Measurements from ENCODE around the gene NAA16.
"Not testable (repeated sequence)": the region's sequence is repeated elsewhere in the genome, so short reads cannot be mapped to it uniquely, and the experiment has no call there.

Gene NAA16

DNA sequence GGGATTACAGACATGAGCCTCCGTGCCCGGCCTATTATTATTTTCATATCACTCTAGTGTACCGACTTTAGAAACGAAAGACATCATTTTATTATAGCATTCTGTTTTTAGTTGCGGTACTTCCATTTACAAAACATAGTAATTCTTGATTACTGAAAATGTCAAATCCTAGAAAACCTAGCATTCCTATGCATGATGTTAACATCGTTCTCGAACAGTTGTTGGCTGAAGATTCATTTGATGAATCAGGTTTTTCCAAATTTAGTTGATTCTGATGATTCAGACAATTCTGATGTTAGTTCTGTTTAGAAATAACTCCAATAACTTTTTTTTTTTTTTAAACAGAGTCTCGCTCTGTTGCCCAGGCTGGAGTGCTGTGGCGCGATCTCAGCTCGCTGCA, 36.2 kb upstream of the NAA16 start:
- no peak overlapping the region for H3K4me3 ChIP-seq (ENCODE audit: control insufficient read depth in 1 of 7, extremely low read depth in 1 of 7, insufficient read depth in 4 of 7, low read depth in 2 of 7, low read length in 6 of 7)
- no peak for DNase-seq
- POLR2A ChIA-PET = no interaction called here
- H3K4me1 ChIP-seq (ENCODE audit: control extremely low read depth in 1 of 4, control insufficient read depth in 4 of 4, insufficient read depth in 4 of 4, low read length in 3 of 4) = no peaks in the 10 kb centered on the region
- H3K9me3 ChIP-seq (ENCODE audit: control extremely low read depth in 1 of 5, control insufficient read depth in 4 of 5, insufficient read depth in 2 of 5, low read depth in 1 of 5, low read length in 4 of 5) = no peaks in the 10 kb centered on the region
- CTCF ChIA-PET = no interaction called here
- H3K36me3 ChIP-seq (ENCODE audit: control insufficient read depth in 4 of 4, insufficient read depth in 4 of 4, low read length in 3 of 4) = no peaks in the 10 kb centered on the region
- no peak overlapping the region for H3K27ac ChIP-seq (ENCODE audit: insufficient read depth in 1 of 2, low read depth in 1 of 2, low read length in 2 of 2, poor library complexity in 1 of 2, severe bottlenecking in 2 of 2)
- no peaks in the 10 kb centered on the region for H3K27me3 ChIP-seq (replicated peaks in 2 of 5; ENCODE audit: control insufficient read depth in 4 of 5, insufficient read depth in 5 of 5, low read length in 4 of 5)
- WGBS (ENCODE audit: insufficient coverage) = 97% methylated on average over 11 of the region's 11 CpGs

- Histone ChIP-seq H3K4me1 (ENCODE audit: control extremely low read depth in 1 of 4, control insufficient read depth in 4 of 4, insufficient read depth in 4 of 4, low read length in 3 of 4) (no peaks in the 10 kb centered on the region), H3K36me3 (ENCODE audit: control insufficient read depth in 4 of 4, insufficient read depth in 4 of 4, low read length in 3 of 4) (no peaks in the 10 kb centered on the region), H3K9me3 (ENCODE audit: control extremely low read depth in 1 of 5, control insufficient read depth in 4 of 5, insufficient read depth in 2 of 5, low read depth in 1 of 5, low read length in 4 of 5) (no peaks in the 10 kb centered on the region), H3K4me3 (ENCODE audit: control insufficient read depth in 1 of 7, extremely low read depth in 1 of 7, insufficient read depth in 4 of 7, low read depth in 2 of 7, low read length in 6 of 7) (no peak overlapping the region), H3K27me3 (replicated peaks in 2 of 5; ENCODE audit: control insufficient read depth in 4 of 5, insufficient read depth in 5 of 5, low read length in 4 of 5) (no peaks in the 10 kb centered on the region), H3K27ac (ENCODE audit: insufficient read depth in 1 of 2, low read depth in 1 of 2, low read length in 2 of 2, poor library complexity in 1 of 2, severe bottlenecking in 2 of 2) (no peak overlapping the region)
- ChIA-PET CTCF (no interaction called here), POLR2A (no interaction called here)
- DNase-seq = no peak
Measured at GRCh38 chr13:41276824-41277223, 34.2 kb upstream of the NAA16 start.

DNA sequence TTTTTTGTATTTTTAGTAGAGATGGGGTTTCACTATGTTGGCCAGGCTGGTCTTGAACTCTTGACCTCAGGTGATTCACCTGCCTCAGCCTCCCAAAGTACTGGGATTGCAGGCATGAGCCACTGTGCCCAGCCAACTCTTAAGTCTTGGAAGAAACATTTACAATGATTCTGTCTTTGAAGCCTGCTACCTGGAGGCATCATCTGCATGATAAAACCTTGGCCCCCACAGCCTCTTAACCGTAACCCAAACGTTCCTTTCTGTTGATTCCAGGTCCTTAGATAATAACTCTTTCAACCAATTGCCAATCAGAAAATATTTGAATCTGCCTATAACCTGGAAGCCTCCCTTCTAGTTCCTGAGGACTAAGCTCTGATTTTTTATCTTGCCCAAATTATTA, 31.9 kb upstream of the NAA16 start:
- POLR2A ChIA-PET; H3K4me1 ChIP-seq (ENCODE audit: control extremely low read depth in 1 of 4, control insufficient read depth in 4 of 4, insufficient read depth in 4 of 4, low read length in 3 of 4); H3K27me3 ChIP-seq (replicated peaks in 2 of 5; ENCODE audit: control insufficient read depth in 4 of 5, insufficient read depth in 5 of 5, low read length in 4 of 5); DNase-seq; H3K27ac ChIP-seq (ENCODE audit: insufficient read depth in 1 of 2, low read depth in 1 of 2, low read length in 2 of 2, poor library complexity in 1 of 2, severe bottlenecking in 2 of 2); H3K9me3 ChIP-seq (ENCODE audit: control extremely low read depth in 1 of 5, control insufficient read depth in 4 of 5, insufficient read depth in 2 of 5, low read depth in 1 of 5, low read length in 4 of 5); H3K4me3 ChIP-seq (ENCODE audit: control insufficient read depth in 1 of 7, extremely low read depth in 1 of 7, insufficient read depth in 4 of 7, low read depth in 2 of 7, low read length in 6 of 7); H3K36me3 ChIP-seq (ENCODE audit: control insufficient read depth in 4 of 4, insufficient read depth in 4 of 4, low read length in 3 of 4); CTCF ChIA-PET: not testable (repeated sequence)
- WGBS (ENCODE audit: insufficient coverage) = 80% methylated on average over 2 of the region's 2 CpGs

GRCh38 chr13:41282129-41282571, 28.9 kb upstream of the NAA16 start:
- H3K36me3 ChIP-seq (ENCODE audit: control insufficient read depth in 4 of 4, insufficient read depth in 4 of 4, low read length in 3 of 4) = no peaks in the 10 kb centered on the region
- no peaks in the 10 kb centered on the region for H3K27me3 ChIP-seq (replicated peaks in 2 of 5; ENCODE audit: control insufficient read depth in 4 of 5, insufficient read depth in 5 of 5, low read length in 4 of 5)
- CTCF ChIA-PET = no interaction called here
- no peak overlapping the region for H3K4me3 ChIP-seq (ENCODE audit: control insufficient read depth in 1 of 7, extremely low read depth in 1 of 7, insufficient read depth in 4 of 7, low read depth in 2 of 7, low read length in 6 of 7)
- DNase-seq = peak in 1 of 3 donors; percentile 6
- 81% methylated on average over 4 of the region's 5 CpGs for WGBS (ENCODE audit: insufficient coverage)
- H3K27ac ChIP-seq (ENCODE audit: insufficient read depth in 1 of 2, low read depth in 1 of 2, low read length in 2 of 2, poor library complexity in 1 of 2, severe bottlenecking in 2 of 2) = no peak overlapping the region
- no peaks in the 10 kb centered on the region for H3K9me3 ChIP-seq (ENCODE audit: control extremely low read depth in 1 of 5, control insufficient read depth in 4 of 5, insufficient read depth in 2 of 5, low read depth in 1 of 5, low read length in 4 of 5)
- POLR2A ChIA-PET = no interaction called here
- H3K4me1 ChIP-seq (ENCODE audit: control extremely low read depth in 1 of 4, control insufficient read depth in 4 of 4, insufficient read depth in 4 of 4, low read length in 3 of 4) = no peaks in the 10 kb centered on the region

DNA sequence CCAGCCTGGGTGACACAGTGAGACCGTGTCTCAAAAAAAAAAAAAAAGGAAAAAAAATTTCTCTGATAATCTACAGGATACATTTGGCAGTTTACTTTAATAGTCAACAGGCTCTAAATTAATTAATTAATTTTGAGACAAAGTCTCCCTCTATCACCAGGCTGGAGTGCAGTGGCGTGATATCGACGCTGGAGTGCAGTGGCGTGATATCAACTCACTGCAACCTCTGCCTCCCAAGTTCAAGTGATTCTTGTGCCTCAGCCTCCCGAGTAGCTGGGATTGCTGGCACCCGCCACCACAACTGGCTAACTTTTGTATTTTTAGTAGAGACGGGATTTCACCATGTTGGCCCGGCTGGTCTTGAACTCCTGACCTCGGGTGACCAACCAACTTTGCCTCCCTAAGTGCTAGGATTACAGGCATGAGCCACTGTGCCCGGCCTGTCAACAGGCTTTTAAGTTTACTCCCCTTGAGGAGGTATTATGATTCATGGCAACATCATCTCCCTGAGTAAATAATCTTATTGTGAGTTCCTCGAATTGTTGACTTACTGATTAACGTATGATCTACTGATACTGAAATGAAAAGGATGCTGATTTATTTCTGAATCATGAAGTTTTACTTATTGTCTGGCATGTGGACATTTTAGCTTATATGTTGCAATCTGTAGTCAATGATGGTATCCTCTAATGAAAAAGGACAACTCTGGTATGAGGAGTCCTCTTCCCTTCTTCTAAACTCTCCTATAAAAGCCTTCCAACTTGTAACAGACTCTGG, 26.4 kb upstream of the NAA16 start:
- DNase-seq = no peak
- WGBS (ENCODE audit: insufficient coverage) = 98% methylated on average over 11 of the region's 13 CpGs
- CTCF ChIA-PET = interaction anchor here (1.0 kb wide), 1 partner anchor 15 kb away, joined by 4 read pairs; no protein-coding TSS in a partner anchor
- Histone ChIP-seq H3K27me3 (replicated peaks in 2 of 5; ENCODE audit: control insufficient read depth in 4 of 5, insufficient read depth in 5 of 5, low read length in 4 of 5) (no peaks in the 10 kb centered on the region), H3K4me1 (ENCODE audit: control extremely low read depth in 1 of 4, control insufficient read depth in 4 of 4, insufficient read depth in 4 of 4, low read length in 3 of 4) (no peaks in the 10 kb centered on the region), H3K4me3 (ENCODE audit: control insufficient read depth in 1 of 7, extremely low read depth in 1 of 7, insufficient read depth in 4 of 7, low read depth in 2 of 7, low read length in 6 of 7) (no peak overlapping the region), H3K27ac (ENCODE audit: insufficient read depth in 1 of 2, low read depth in 1 of 2, low read length in 2 of 2, poor library complexity in 1 of 2, severe bottlenecking in 2 of 2) (no peak overlapping the region), H3K36me3 (ENCODE audit: control insufficient read depth in 4 of 4, insufficient read depth in 4 of 4, low read length in 3 of 4) (no peaks in the 10 kb centered on the region), H3K9me3 (ENCODE audit: control extremely low read depth in 1 of 5, control insufficient read depth in 4 of 5, insufficient read depth in 2 of 5, low read depth in 1 of 5, low read length in 4 of 5) (no peaks in the 10 kb centered on the region)
- POLR2A ChIA-PET = no interaction called here

DNA sequence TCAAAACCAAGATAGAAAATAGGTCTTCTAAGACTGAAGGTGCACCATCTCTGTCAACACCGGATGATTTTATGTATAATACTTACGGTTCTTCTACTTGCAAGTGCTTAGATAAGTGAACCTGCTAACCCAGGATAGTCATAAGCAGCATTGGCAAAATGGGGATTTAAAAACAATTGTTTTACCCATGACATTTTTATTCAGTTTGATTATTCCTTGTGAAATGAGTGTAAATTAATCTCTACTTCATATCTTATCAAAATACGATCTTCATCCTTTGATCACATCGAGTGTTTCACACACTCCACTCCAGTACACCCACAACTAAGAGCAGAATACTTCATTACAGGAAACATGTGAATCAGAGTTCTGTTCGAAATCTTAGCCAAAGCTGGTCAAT, 24.7 kb upstream of the NAA16 start:
- no peaks in the 10 kb centered on the region for H3K4me1 ChIP-seq (ENCODE audit: control extremely low read depth in 1 of 4, control insufficient read depth in 4 of 4, insufficient read depth in 4 of 4, low read length in 3 of 4)
- H3K27ac ChIP-seq (ENCODE audit: insufficient read depth in 1 of 2, low read depth in 1 of 2, low read length in 2 of 2, poor library complexity in 1 of 2, severe bottlenecking in 2 of 2) = no peak overlapping the region
- H3K36me3 ChIP-seq (ENCODE audit: control insufficient read depth in 4 of 4, insufficient read depth in 4 of 4, low read length in 3 of 4) = no peaks in the 10 kb centered on the region
- no peak overlapping the region for H3K4me3 ChIP-seq (ENCODE audit: control insufficient read depth in 1 of 7, extremely low read depth in 1 of 7, insufficient read depth in 4 of 7, low read depth in 2 of 7, low read length in 6 of 7)
- ChIA-PET CTCF (no interaction called here), POLR2A (no interaction called here)
- no peaks in the 10 kb centered on the region for H3K27me3 ChIP-seq (replicated peaks in 2 of 5; ENCODE audit: control insufficient read depth in 4 of 5, insufficient read depth in 5 of 5, low read length in 4 of 5)
- DNase-seq = no peak
- H3K9me3 ChIP-seq (ENCODE audit: control extremely low read depth in 1 of 5, control insufficient read depth in 4 of 5, insufficient read depth in 2 of 5, low read depth in 1 of 5, low read length in 4 of 5) = no peaks in the 10 kb centered on the region
- WGBS (ENCODE audit: insufficient coverage) = 96% methylated on average over 2 of the region's 5 CpGs

DNA sequence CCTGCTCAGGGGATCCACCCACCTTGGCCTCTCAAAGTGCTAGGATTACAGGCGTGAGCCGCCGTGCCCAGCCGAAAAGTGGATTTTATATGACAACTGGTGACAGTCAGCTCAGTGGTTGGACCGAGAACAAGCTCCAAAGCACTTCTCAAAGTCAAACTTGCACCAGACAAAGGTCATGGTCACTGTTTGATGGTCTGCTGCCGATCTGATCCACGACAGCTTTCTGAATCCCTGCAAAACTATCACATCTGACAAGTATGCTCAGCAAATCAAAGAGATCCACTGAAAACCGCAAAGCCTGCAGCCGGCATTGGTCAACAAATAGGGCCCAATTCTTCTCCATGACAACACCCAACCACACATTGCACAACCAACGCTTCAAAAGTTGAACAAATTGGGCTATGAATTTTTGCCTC, 21.6 kb upstream of the NAA16 start:
- DNase-seq = no peak
- peaks cover 0 to 5% (median 0%) of the 10 kb centered on the region in 5 experiments for H3K9me3 ChIP-seq (ENCODE audit: control extremely low read depth in 1 of 5, control insufficient read depth in 4 of 5, insufficient read depth in 2 of 5, low read depth in 1 of 5, low read length in 4 of 5)
- H3K4me1 ChIP-seq (ENCODE audit: control extremely low read depth in 1 of 4, control insufficient read depth in 4 of 4, insufficient read depth in 4 of 4, low read length in 3 of 4) = no peaks in the 10 kb centered on the region
- H3K27ac ChIP-seq (ENCODE audit: insufficient read depth in 1 of 2, low read depth in 1 of 2, low read length in 2 of 2, poor library complexity in 1 of 2, severe bottlenecking in 2 of 2) = no peak overlapping the region
- POLR2A ChIA-PET = no interaction called here
- H3K4me3 ChIP-seq (ENCODE audit: control insufficient read depth in 1 of 7, extremely low read depth in 1 of 7, insufficient read depth in 4 of 7, low read depth in 2 of 7, low read length in 6 of 7) = no peak overlapping the region
- CTCF ChIA-PET = no interaction called here
- 96% methylated on average over 10 of the region's 10 CpGs for WGBS (ENCODE audit: insufficient coverage)
- H3K27me3 ChIP-seq (replicated peaks in 2 of 5; ENCODE audit: control insufficient read depth in 4 of 5, insufficient read depth in 5 of 5, low read length in 4 of 5) = no peaks in the 10 kb centered on the region
- H3K36me3 ChIP-seq (ENCODE audit: control insufficient read depth in 4 of 4, insufficient read depth in 4 of 4, low read length in 3 of 4) = no peaks in the 10 kb centered on the region

Measured in common myeloid progenitor, CD34-positive (primary cell).